Measurements from ENCODE around the gene SLC44A4.

SLC44A4 gene

GRCh38 chr6:31900917-31901414, 22.2 kb upstream of the SLC44A4 start:
- DNase-seq: peak; percentile 22

GRCh38 chr6:31899882-31900722, 21.3 kb upstream of the SLC44A4 start:
- DNase-seq: peak; percentile 21

- DNase-seq: no peak
Measured at GRCh38 chr6:31899215-31899614, 20.4 kb upstream of the SLC44A4 start.

- DNase-seq: peak; percentile 25
Measured at GRCh38 chr6:31898383-31899011, 19.7 kb upstream of the SLC44A4 start.

- peak; percentile 85 for DNase-seq
Measured at GRCh38 chr6:31897612-31898382, 19.0 kb upstream of the SLC44A4 start, which contains the start of gene EHMT2. Gene EHMT2 (minus strand): TSS chr6:31897698. CDS start chr6:31897677, 21 bp downstream.

DNA sequence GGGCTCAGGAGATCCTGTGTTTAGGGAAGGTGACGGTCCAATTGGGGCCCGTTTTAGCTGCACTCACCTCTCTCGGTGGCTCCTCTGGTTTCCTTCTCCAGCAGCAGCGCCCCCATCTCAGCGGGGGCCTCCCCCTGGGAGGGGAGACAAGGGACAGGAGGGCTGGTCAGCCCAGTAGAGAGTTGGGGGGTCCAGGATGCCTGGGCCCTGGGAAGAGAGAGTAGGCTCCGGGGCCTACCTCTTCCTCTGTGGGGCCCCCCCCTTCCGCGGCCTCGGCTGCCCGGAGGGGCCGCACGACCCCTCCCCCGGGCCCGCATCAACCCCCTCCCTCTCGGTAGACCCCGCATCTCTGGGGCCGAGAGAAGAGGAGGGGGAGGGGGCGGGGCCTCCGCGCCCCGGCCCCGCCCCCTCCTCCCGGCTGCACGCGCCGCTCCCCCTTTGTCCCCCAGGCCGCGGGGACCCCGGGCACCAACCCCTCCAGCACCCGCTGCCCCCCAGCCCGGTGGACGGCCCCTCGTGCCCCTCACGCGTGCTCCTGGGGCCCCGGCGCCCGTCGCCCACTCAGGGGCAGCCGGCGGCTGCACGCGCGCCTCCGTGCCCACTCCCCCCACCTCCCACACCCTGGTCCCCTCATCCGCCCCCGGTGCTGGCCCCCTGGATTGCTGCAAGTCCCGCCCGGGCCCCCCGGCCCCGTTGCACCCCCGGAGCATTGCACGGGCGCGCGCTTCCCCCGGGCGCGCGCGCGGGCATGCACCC, 18.2 kb upstream of the SLC44A4 start:
- DNase-seq: no peak

- DNase-seq: no peak
Measured at GRCh38 chr6:31896493-31896855, 17.7 kb upstream of the SLC44A4 start.

DNA sequence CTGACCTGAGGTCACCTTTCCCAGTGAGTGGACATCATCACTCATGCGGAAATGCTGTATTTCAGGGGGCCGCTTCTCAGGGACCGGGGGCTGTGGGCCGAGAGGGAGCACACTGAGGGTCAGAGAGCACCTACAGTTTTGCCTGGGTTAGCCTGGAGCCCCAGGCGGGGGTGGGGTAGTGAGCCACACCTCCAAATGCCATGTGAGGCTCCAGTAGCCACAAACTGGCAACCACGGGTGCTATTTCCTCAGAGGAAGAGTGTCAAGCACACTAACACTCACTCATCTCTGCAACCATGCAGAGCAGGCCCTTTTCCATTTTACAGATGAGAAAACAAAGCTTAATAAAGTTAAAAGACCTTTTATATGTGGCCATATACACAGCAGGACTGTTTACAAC, 14.0 kb upstream of the SLC44A4 start:
- DNase-seq: no peak

DNA sequence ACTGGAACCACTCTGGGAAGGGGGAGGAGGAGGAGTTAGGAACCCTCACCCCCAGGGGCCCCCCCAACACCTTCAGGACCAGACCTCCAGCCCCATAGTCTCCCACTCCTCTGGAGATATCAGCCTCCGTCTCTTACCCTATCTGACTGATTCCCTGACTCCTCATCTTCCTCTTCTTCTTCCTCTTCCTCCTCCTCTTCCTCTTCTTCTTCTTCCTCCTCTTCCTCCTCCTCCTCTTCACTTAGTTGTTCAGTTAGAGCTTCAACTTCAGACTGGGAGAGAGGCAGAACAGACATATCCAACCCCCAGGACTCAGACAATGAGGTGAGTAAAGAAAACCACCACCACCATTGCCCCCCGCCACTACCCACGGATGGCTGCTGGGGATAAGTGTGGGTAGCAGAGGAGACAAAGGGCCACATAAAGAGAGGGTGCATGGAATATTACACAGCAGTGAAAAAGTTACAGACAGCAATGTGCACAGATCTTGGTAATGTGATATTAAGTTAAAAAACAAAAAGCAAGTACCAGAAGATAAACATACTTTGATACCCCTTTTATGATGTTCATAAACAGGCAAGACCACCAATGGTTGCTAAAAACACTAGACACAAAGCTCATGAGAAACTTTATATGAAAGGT, 10.7 kb upstream of the SLC44A4 start:
- DNase-seq: no peak

DNA sequence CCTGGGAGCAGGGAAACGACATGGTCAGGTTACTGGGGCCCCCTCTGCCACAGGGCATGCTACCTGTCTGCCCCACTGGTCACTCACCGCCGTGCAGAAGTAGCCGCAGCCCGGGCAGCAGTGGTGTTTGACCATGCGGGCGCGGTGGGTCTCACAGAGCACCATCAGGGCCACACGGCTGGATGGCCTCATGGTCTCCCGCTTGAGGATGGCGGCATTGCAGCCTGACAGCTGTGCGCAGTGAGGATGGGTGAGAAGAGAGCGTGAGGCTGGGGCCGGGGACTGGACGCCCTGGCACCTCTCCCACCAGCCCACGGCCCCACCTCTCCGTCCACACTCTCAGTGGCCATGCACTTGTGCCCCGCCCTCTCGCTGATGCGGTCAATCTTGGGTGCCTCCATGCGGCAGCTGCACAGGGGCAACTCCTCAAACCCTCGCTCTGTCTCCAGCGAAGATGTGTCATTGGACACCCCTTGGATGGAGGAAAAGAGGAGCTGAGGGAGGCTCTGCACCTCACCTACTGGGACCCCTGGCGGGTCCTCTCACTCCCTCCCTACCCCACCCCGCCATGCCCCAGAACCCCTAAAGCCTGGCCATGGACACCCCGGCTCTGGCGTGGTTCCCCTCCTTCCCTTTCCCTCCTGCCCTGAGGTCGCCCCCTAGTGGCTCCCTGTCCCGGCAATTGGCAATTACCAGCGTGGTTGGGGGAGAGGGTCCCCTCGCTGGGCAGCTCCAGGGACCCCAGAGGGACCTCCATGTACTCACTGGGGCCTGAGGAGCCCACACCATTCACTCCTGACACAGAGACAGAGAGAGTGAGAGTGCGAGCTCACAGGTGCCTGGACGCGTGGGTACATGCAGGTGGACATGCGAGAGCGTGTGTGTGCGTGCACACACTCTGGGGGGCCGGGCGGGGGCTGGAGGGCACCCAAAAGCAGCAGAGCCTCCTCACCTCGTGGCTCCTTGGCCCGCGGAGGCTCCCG, 9.8 kb upstream of the SLC44A4 start:
- DNase-seq: peak; percentile 63

GRCh38 chr6:31887173-31888007, 8.6 kb upstream of the SLC44A4 start:
- no peak for DNase-seq

DNA sequence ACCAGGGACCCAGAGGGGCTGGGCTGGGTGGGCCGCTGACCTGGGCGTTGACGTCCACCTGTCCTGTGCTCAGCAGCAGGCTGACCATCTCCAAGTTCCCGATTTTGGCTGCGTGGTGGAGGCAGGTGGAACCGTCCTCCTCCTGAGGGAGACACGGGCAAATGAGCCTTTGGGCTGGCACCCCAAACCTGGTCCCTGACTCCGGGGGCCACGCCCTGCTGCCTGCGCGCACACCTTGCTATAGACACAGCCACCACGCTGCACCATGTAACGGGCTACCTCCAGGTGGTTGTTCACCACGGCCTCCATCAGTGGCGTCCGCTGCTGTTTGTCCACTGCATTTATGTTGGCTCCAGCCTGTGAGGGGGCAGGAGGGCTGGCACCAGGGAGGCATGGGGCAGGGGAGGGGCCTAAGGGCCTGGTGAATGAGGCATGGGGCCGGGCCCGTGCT, 7.8 kb upstream of the SLC44A4 start:
- no peak for DNase-seq

DNA sequence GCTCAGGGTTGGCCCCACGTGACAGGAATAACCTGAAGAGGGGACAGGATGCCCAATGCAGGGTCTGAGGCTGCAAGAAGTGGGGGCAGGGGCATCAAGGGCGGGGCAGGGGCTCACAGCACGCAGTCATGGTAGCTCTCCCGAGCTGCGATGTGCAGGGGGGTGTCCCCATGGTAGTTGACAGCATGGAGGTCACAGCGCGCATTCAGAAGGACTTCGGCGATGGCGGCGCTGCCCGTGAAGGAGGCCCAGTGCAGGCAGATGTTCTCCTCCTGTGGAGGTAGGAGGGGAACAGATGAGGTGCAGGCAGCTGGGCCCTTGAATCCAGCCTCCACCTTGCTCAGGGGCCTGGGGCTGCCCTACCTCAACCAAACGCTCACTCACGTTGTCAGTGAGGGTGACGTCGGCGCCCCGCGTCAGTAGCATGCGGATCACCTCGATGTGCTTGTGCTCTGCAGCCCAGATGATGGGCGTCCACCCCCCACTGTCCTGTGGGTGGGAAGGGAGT, 5.8 kb upstream of the SLC44A4 start:
- DNase-seq: no peak

GRCh38 chr6:31883676-31884075, 4.9 kb upstream of the SLC44A4 start:
- no peak for DNase-seq

GRCh38 chr6:31882344-31882743, 3.5 kb upstream of the SLC44A4 start:
- DNase-seq: no peak

DNA sequence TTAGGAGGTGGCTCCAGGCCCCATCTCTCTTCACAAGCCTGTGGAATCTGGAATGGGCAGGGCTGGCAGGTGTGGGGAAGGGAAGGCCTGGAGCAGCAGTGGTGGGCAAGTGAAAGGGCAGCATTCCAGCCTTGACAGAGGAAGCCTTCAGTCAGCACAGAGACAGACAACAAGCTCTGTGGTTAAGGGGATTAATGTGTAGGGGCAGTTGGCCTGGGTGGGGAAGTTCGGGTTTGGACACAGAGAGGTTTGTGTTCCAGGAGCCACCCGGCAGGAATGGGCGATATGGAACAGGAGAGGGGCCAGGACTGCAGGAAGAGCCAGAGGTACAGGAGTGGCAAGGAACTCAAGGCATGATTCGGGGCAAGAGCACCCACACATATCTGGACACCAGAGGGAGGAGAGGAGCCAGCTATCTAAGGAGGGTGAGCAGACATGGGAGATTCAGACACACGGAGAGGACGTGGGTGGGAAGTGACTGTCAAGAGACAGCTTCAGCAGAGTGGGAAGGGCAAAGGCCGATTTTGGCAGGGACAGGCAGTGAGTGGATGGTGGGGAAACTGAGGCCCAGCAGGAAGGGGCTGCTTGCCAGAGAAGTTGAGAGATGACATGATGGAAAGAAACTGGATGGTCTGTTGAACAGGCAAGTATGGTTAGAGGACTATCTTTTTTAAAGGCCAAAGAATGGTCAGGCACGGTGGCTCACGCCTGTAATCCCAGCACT, 2.5 kb upstream of the SLC44A4 start:
- no peak for DNase-seq

- no peak for DNase-seq
Measured at GRCh38 chr6:31880616-31881015, 1.8 kb upstream of the SLC44A4 start.

DNA sequence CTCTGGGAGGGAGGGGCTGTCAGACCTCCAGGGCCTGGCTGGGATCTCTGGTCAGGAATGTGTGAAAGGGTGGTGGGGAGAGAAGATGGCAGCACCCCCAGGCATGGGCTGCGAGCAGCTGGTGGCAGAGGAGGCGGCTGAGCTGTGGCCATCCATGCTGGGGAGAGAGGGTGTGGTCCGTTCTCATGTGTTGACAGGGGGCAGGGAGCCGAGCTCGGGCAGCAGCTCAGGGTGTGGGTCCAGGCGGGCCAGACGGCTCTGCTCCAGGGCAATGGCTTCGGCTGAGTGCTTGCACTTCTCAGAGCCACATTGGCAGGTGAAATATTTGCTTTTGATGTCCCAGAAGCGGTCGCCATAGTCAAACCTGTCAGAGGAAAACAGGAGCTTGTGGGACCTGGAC, 1.1 kb upstream of the SLC44A4 start:
- no peak for DNase-seq

DNA sequence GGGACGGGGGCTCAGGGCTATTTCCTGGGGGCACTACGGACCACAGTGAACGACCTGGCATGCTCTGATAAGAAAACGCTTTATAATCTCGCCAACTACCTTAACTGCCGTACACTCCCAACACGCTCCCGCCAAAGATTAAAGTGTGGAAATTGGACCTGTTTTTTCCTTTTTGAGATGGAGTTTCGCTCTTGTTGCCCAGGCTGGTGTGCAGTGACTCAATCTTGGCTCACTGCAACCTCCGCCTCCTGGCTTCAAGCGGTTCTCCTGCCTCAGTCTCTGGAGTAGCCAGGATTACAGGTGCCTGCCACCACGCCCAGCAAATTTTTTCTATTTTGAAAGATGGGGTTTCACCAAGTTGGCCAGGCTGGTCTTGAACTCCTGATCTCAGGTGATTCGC, 346 bp upstream of the SLC44A4 start:
- DNase-seq: no peak
